Fibroblast of lung (primary cell): ENCODE measurements around the gene SLITRK6.

ENCODE experiments used
- CTCF ChIP-seq, 2 donors: IDR thresholded peaks in 1 of 2; conservative IDR thresholded peaks in 1 of 2; 1 replicate in 1 of 2; 2 replicates in 1 of 2; pipeline ENCODE4 v1.5.1; 2011 to 2012; ENCODE audit warnings: low read length in 2 of 2, control low read depth in 1 of 2, inconsistent platforms in 1 of 2, low read depth in 1 of 2, mild to moderate bottlenecking in 1 of 2
- EZH2 ChIP-seq: IDR thresholded peaks from 2 replicates; pipeline ENCODE4 v1.5.1; 2012; ENCODE audit warnings: low read length, control low read depth, mild to moderate bottlenecking; ENCODE audit errors: missing control alignments

GRCh38 chr13:85825454-85825853, 26.2 kb upstream of the SLITRK6 start:
- TF ChIP-seq CTCF (conservative IDR thresholded peaks at IDR 0.05 in 1 of 2, IDR thresholded peaks at IDR 0.05 in 1 of 2; ENCODE audit: low read depth in 1 of 2, low read length in 2 of 2) (no peak), EZH2 (no peak)
